Left lung (tissue), 10 donors: ENCODE measurements around the gene ST3GAL3. TPM values are rescaled to one million over a fixed set of nuclear protein-coding genes. Genes with fewer than 3 reads are reported as not detected.

Experiments used
- ATAC-seq: fragments of 200-7000 bp; cut with Tn5 transposase; one replicate; pipeline ENCODE4 v1.9.1; 2020; ENCODE audit warnings: moderate library complexity
- DNase-seq, 4 donors: peaks; one replicate each; pipeline ENCODE4 v3.0.0-alpha.2; 2013 to 2020
- H3K27ac ChIP-seq, 2 donors: fragments of 200-600 bp; sonication (generic) in 1 of 2; one replicate each; pipeline versions ENCODE4 v1.5.0 to v1.8.0; 2020 to 2021
- H3K27me3 ChIP-seq, 2 donors: fragments of 200-600 bp; sonication (generic) in 1 of 2; one replicate each; pipeline versions ENCODE4 v1.5.0 to v1.8.0; 2020 to 2021
- H3K36me3 ChIP-seq, 2 donors: fragments of 200-600 bp; sonication (generic) in 1 of 2; one replicate each; pipeline versions ENCODE4 v1.5.0 to v1.8.0; 2020 to 2021
- H3K4me1 ChIP-seq, 2 donors: fragments of 200-600 bp; one replicate each; pipeline ENCODE4 v1.8.0; 2021
- H3K4me3 ChIP-seq, 2 donors: fragments of 200-600 bp; sonication (generic) in 1 of 2; one replicate each; pipeline versions ENCODE4 v1.5.0 to v1.8.0; 2020 to 2021; ENCODE audit warnings: mild to moderate bottlenecking in 1 of 2
- H3K9me3 ChIP-seq, 2 donors: fragments of 200-600 bp; sonication (generic) in 1 of 2; one replicate each; pipeline versions ENCODE4 v1.5.0 to v1.8.0; 2020 to 2021
- CTCF ChIP-seq, 2 donors: fragments of 200-600 bp; sonication (generic) in 1 of 2; IDR thresholded peaks; one replicate each; pipeline versions ENCODE4 v1.5.0 to v1.8.0; 2021; ENCODE audit warnings: antibody characterized with exemption in 2 of 2
- intact Hi-C, 2 donors: fragments of 100-400 bp; cut with DNase I; formaldehyde crosslinking; loops; one replicate each; pipeline versions ENCODE4 v1.11.2 to v1.14.2; 2022
- polyA plus RNA-seq, 6 donors: library from polyadenylated mRNA; unstranded; fragments of 120-200 nt; gene quantifications; one replicate each; pipeline ENCODE4 v1.2.1, GENCODE V29; 2013; ENCODE audit not compliant: insufficient read length in 6 of 6
- total RNA-seq, 2 donors: library from RNA; stranded (reverse); fragmentation: NEBNext Ultra II Directional; extraction: Animal tissue kit (Norgen Biotek cat#: 25700); gene quantifications; one replicate each; pipeline ENCODE4 v1.2.1, GENCODE V29; 2021
- donor health status: DM: no; HTN: yes; CAD: no.
- donor health status: DM: no; HTN: no; CAD: no.

The ST3GAL3 gene
- total and polyA plus RNA-seq, 8 donors: 18.9 to 42.4 (median 34.4) TPM

GRCh38 chr1:43861988-43862735 lies 154.8 kb downstream of the ST3GAL3 start:
- Histone ChIP-seq H3K36me3 (peaks cover 0 to 13% of the 10 kb centered on the region in 2 donors), H3K27me3 (no peaks in the 10 kb centered on the region), H3K4me3 (no peak overlapping the region), H3K27ac (no peak overlapping the region), H3K4me1 (peaks cover 3 to 32% of the 10 kb centered on the region in 2 donors), H3K9me3 (no peaks in the 10 kb centered on the region)
- intact Hi-C loops: no loop called here
- ATAC-seq (no peak), DNase-seq (no peak)
- no peak for TF ChIP-seq CTCF (IDR thresholded peaks at IDR 0.05)

- peak; percentile 37 for ATAC-seq
Measured at GRCh38 chr1:43864111-43865045, 157.0 kb downstream of the ST3GAL3 start.

GRCh38 chr1:43866201-43866600 lies 158.9 kb downstream of the ST3GAL3 start:
- TF ChIP-seq CTCF (IDR thresholded peaks at IDR 0.05): no peak
- Histone ChIP-seq H3K9me3 (no peaks in the 10 kb centered on the region), H3K4me3 (no peak overlapping the region), H3K36me3 (no peaks in the 10 kb centered on the region), H3K27me3 (no peaks in the 10 kb centered on the region), H3K4me1 (peaks cover 4 to 39% of the 10 kb centered on the region in 2 donors), H3K27ac (no peak overlapping the region)
- ATAC-seq (no peak), DNase-seq (no peak)
- intact Hi-C loops: no loop called here

More at GRCh38 chr1:43864111-43865045, 157.0 kb downstream of the ST3GAL3 start:
- Histone ChIP-seq H3K4me3 (no peak overlapping the region), H3K9me3 (no peaks in the 10 kb centered on the region), H3K27ac (no peak overlapping the region), H3K36me3 (peaks cover 0 to 6% of the 10 kb centered on the region in 2 donors), H3K27me3 (no peaks in the 10 kb centered on the region), H3K4me1 (peaks cover 4 to 42% of the 10 kb centered on the region in 2 donors)
- DNase-seq: no peak
- intact Hi-C loops: no loop called here
- no peak for TF ChIP-seq CTCF (IDR thresholded peaks at IDR 0.05)

GRCh38 chr1:43867976-43868740 lies 160.8 kb downstream of the ST3GAL3 start:
- ATAC-seq (peak; percentile 39), DNase-seq (peak in 2 of 4 donors; percentile 29 to 30)
- intact Hi-C loops: no loop called here
- no peak for TF ChIP-seq CTCF (IDR thresholded peaks at IDR 0.05)
- H3K27me3 ChIP-seq: no peaks in the 10 kb centered on the region
- no peak overlapping the region for H3K4me3 ChIP-seq
- no peak overlapping the region for H3K27ac ChIP-seq
- no peaks in the 10 kb centered on the region for H3K36me3 ChIP-seq
- H3K9me3 ChIP-seq: no peaks in the 10 kb centered on the region
- H3K4me1 ChIP-seq: peaks cover 4 to 35% of the 10 kb centered on the region in 2 donors
